Kidney (tissue), 14 donors: Measurements from ENCODE around the gene GYS1. TPM values are rescaled to one million over a fixed set of nuclear protein-coding genes. Genes with fewer than 3 reads are reported as not detected.
A peak's percentile ranks its signal among the peaks of the same experiment; 100 is the strongest.

Experiments used
- DNase-seq, 5 donors: peaks; one replicate each; pipeline ENCODE4 v3.0.0-alpha.2; 2013 to 2020
- FAIRE-seq: peaks from 2 replicates; lab custom pipeline; 2012; peaks lifted over from hg19 to GRCh38; lab: Jason Lieb, UNC
- H3K27ac ChIP-seq, 2 donors: one replicate each; pipeline ENCODE4 v1.7.0; 2013; ENCODE audit warnings: low read depth in 2 of 2, low read length in 2 of 2, inconsistent platforms in 1 of 2
- H3K27me3 ChIP-seq: one replicate; pipeline ENCODE4 v1.7.1; 2013; ENCODE audit warnings: low read length, inconsistent platforms; ENCODE audit not compliant: control insufficient read depth, insufficient read depth
- H3K36me3 ChIP-seq, 3 donors: one replicate each; pipeline versions ENCODE4 v1.7.0 to v1.7.1; 2013; ENCODE audit warnings: low read length in 3 of 3, control low read depth in 1 of 3, inconsistent platforms in 1 of 3; ENCODE audit not compliant: insufficient read depth in 3 of 3, control insufficient read depth in 2 of 3
- H3K4me1 ChIP-seq, 3 donors: one replicate each; pipeline versions ENCODE4 v1.7.0 to v1.7.1; 2013; ENCODE audit warnings: low read length in 3 of 3, inconsistent platforms in 1 of 3, low read depth in 1 of 3; ENCODE audit not compliant: control insufficient read depth in 2 of 3, insufficient read depth in 2 of 3
- H3K4me3 ChIP-seq, 3 donors: one replicate each; pipeline versions ENCODE4 v1.7.0 to v1.8.1; 2013; ENCODE audit warnings: low read length in 3 of 3, control low read depth in 1 of 3, inconsistent platforms in 1 of 3
- H3K9ac ChIP-seq, 3 donors: one replicate each; pipeline versions ENCODE4 v1.7.0 to v1.7.1; 2013; ENCODE audit warnings: low read length in 3 of 3, control low read depth in 1 of 3, inconsistent platforms in 1 of 3
- H3K9me3 ChIP-seq, 3 donors: one replicate each; pipeline versions ENCODE4 v1.7.0 to v1.7.1; 2013; ENCODE audit warnings: low read length in 3 of 3, control low read depth in 1 of 3, inconsistent platforms in 1 of 3; ENCODE audit not compliant: control insufficient read depth in 2 of 3, insufficient read depth in 1 of 3
- CTCF ChIP-seq: IDR thresholded peaks from 3 replicates; pipeline ENCODE4 v1.5.1; 2012; ENCODE audit warnings: mild to moderate bottlenecking, moderate library complexity, borderline replicate concordance; ENCODE audit not compliant: insufficient read depth; ENCODE audit errors: extremely low read depth
- intact Hi-C: fragments of 100-400 bp; cut with DNase I; formaldehyde crosslinking; loops from one replicate; pipeline ENCODE4 v1.11.1; 2022
- polyA plus RNA-seq: library from polyadenylated mRNA; stranded (reverse); fragments of 350-450 nt; fragmentation: Illumina TruSeq; extraction: RNeasy Lipid Tissue Mini Kit (QIAGEN cat#74804); gene quantifications from one replicate; pipeline ENCODE4 v1.2.3, GENCODE V29; 2014; ENCODE audit warnings: low read depth, low replicate concordance; ENCODE audit not compliant: insufficient read depth
- total RNA-seq: library from RNA; stranded (reverse); fragmentation: NEBNext Ultra II Directional; extraction: Animal tissue kit (Norgen Biotek cat#: 25700); gene quantifications from one replicate; pipeline ENCODE4 v1.2.1, GENCODE V29; 2021
- donor health status: control.
- donor health status: control.
- donor health status: control.
- donor health status: control.
- donor health status: control.
- donor health status: DM: yes; HTN: yes; CAD: no.
- donor health status: Normal renal cell carcinoma (clear cell type).

Gene GYS1
- total and polyA plus RNA-seq, 2 donors from 2014 or later = 23.9 to 41.5 TPM

- TF ChIP-seq CTCF = no peak
- H3K9ac ChIP-seq = no peak overlapping the region
- peaks cover 0 to 7% (median 0%) of the 10 kb centered on the region in 3 donors for H3K4me1 ChIP-seq
- no peaks in the 10 kb centered on the region for H3K27me3 ChIP-seq
- DNase-seq (peak in 1 of 5 donors; percentile 32), FAIRE-seq (no peak)
- no peak overlapping the region for H3K4me3 ChIP-seq
- peaks cover 0 to 3% (median 2%) of the 10 kb centered on the region in 3 donors for H3K36me3 ChIP-seq
- no peaks in the 10 kb centered on the region for H3K9me3 ChIP-seq
- no peak overlapping the region for H3K27ac ChIP-seq
- intact Hi-C loops = no loop called here
Measured at GRCh38 chr19:48953141-48953540, 40.0 kb downstream of the GYS1 start.

- intact Hi-C loops = no loop called here
- Histone ChIP-seq H3K27ac (no peak overlapping the region), H3K9me3 (no peaks in the 10 kb centered on the region), H3K4me3 (no peak overlapping the region), H3K36me3 (no peaks in the 10 kb centered on the region), H3K4me1 (peaks cover 0 to 7% (median 0%) of the 10 kb centered on the region in 3 donors), H3K9ac (no peak overlapping the region), H3K27me3 (no peaks in the 10 kb centered on the region)
- no peak for FAIRE-seq
- DNase-seq = no peak
- no peak for TF ChIP-seq CTCF
Measured at GRCh38 chr19:48950830-48951519, 42.1 kb downstream of the GYS1 start.

GRCh38 chr19:48950159-48950558 is 43.0 kb downstream of the GYS1 start:
- H3K4me1 ChIP-seq = peaks cover 0 to under 1% (median 0%) of the 10 kb centered on the region in 3 donors
- no peaks in the 10 kb centered on the region for H3K36me3 ChIP-seq
- no peaks in the 10 kb centered on the region for H3K27me3 ChIP-seq
- H3K27ac ChIP-seq = no peak overlapping the region
- no peaks in the 10 kb centered on the region for H3K9me3 ChIP-seq
- DNase-seq = peak in 1 of 5 donors; percentile 43
- TF ChIP-seq CTCF = no peak
- H3K9ac ChIP-seq = no peak overlapping the region
- no peak overlapping the region for H3K4me3 ChIP-seq
- no peak for FAIRE-seq
- intact Hi-C loops = no loop called here

- Histone ChIP-seq H3K9me3 (no peaks in the 10 kb centered on the region), H3K27ac (no peak overlapping the region), H3K4me1 (no peaks in the 10 kb centered on the region), H3K36me3 (no peaks in the 10 kb centered on the region), H3K4me3 (no peak overlapping the region), H3K9ac (no peak overlapping the region), H3K27me3 (no peaks in the 10 kb centered on the region)
- intact Hi-C loops = no loop called here
- DNase-seq (no peak), FAIRE-seq (no peak)
- no peak for TF ChIP-seq CTCF
Measured at GRCh38 chr19:48947258-48947542, 45.9 kb downstream of the GYS1 start.
